NCI-H526 (cell line): ENCODE data around the gene MRPL44.

Source experiments
- DNase-seq, 2 experiments: peaks; one replicate each; lab custom pipeline; 2025; lab: John Stamatoyannopoulos, UW

MRPL44 gene

GRCh38 chr2:224009605-224010315 lies 52.5 kb downstream of the MRPL44 start:
- DNase-seq, result no peak

- no peak for DNase-seq
These were observed 54.6 kb downstream of the MRPL44 start for GRCh38 chr2:224011837-224012236.

DNA sequence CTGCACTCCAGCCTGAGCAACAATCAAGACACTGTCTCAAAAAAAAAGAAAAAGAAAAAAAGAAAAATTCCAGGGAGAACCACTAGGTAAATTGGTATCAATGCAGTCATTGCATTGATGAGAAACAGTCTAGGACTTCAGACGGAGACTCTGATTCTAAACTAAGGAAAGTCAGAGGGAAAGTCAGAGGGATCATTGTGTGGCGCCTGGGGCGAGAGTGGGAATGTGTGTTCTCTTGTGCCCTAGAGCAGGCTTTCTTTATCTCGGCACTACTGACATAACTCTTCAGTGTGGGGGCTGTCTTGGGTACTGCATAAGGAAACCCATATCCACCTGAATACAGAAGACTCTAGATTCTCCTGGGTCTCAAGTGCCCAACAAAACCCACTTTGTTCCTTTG lies 57.1 kb downstream of the MRPL44 start:
- no peak for DNase-seq

- DNase-seq, result no peak
These were observed 59.7 kb downstream of the MRPL44 start for GRCh38 chr2:224016963-224017362.
